GM19324 (cell line): ENCODE measurements around the gene LPCAT2.

Source experiments
- ATAC-seq: cut with Tn5 transposase; IDR thresholded peaks from one replicate; pipeline ENCODE4 v1.9.1; 2021; ENCODE audit warnings: mild to moderate bottlenecking, moderate library complexity; ENCODE audit not compliant: unreplicated experiment, low FRiP score

Gene LPCAT2

DNA sequence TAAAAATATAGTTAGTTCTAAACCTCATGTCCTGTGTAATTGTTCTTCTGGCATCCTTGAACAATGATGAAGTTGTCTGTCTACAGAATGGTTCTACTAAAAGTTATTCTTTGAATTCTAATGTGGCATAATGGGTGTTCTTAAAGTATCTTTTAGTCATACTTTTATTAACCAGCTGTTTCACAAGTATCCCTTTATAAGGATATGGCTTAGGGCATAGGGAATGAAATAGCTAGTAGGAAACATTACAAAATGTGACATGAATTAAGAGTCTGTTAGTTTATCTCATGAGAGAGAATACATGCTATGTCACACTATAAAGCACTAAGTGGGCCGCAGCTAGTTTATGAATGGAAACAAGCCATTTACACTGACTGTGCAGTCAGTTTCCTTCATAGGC is 31.3 kb downstream of the LPCAT2 start:
- no peak for ATAC-seq

DNA sequence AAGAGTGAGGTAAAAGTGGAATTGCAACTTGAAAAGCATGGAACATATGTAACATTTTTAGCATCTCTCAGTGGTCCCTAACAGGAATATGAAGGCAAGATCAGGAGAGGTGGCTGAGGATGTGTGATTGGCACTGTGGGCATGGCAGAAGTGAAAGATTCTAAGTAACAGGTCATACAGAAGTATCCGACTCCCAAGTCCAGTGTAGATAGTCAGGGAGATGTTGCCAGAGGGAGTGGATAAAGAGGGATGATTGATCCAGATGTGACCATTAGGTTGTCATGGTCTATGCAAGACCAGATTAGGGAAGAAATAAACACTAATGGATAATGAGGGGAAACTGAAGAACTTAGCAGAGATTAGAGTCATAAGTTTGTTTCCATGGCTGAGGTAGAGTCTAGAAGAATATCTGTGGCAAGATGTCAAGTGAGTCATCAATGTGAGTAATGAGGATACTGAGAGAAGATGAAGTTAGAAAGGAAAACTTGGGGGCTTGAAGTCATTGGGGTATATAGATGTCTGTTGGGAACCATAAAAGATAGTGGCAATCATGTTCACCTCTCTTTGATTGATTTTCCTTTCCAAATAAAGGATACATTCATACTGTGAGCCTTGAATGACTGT is 33.7 kb downstream of the LPCAT2 start:
- no peak for ATAC-seq

DNA sequence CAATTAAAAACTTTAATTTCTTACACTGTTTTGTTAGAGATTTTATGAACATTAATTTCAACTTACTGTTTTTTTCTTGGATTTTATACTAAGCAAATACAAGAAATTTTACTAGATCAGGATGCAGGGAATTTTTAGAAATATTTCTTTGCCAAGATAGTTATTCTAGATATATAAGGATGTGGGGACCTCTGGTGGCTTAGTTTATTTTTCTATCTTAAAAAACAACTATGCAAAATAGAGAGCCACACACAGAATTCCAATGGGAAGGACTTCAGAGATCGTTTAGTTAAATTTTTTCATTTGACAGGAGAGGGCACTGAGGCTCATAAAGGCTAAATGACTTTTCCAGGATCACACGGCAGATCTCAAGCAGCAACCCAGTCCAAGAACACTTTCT is 34.6 kb downstream of the LPCAT2 start:
- no peak for ATAC-seq

DNA sequence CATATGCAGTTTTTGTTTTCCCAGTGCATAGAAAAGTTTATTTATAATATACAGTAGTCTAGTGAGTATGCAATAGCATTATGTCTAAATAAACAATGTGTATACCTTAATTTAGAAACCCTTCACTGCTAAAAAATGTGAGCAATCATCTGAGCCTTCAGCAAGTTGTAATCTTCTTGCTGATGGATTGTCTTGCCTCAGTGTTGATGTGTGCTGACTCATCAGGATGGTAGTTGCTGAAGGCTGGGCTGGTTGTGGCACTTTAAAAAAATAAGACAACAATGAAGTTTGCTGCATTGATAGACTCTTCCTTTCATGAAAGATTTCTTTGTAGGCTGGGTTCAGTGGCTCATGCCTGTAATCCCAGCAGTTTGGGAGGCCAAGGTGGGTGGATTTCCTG is 43.7 kb downstream of the LPCAT2 start:
- ATAC-seq = no peak

DNA sequence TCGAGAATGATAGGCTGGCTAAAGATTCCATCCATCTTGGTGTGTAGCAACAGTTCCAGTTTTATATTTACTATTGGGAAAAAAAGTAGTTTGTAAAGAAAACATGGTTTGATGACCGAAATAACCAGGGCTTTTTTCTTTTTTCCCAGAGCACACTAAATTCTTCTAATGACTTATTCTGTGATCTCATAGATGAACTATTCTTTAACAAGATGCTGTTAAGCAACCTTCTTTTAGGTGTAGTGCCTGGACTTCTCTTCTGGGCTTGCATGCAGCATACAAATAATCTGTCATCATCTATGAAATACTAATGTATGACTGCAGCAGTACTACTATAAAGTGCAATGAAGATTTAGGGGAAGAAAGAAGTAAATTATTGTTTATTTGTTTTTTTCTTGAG is 46.6 kb downstream of the LPCAT2 start:
- ATAC-seq = no peak

DNA sequence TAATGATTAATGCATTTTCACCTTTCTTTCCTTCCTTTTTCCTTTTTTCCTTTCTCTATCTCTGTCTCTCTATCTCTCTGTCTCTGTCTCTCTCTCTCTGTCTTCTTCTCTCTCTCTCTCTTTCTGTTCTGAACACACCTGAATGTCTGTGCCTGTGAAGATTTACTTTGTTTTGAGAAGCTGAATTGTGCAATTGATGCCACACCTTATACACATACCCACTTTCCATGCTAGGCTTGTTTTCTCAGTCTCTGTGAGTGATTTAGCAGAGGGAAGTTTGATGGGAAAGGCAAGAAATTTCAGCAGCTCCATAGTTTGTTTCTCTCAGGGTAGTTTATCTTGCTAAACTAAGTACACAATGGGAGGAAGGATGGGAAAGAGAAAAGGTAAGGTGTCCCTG is 48.3 kb downstream of the LPCAT2 start:
- ATAC-seq = no peak

DNA sequence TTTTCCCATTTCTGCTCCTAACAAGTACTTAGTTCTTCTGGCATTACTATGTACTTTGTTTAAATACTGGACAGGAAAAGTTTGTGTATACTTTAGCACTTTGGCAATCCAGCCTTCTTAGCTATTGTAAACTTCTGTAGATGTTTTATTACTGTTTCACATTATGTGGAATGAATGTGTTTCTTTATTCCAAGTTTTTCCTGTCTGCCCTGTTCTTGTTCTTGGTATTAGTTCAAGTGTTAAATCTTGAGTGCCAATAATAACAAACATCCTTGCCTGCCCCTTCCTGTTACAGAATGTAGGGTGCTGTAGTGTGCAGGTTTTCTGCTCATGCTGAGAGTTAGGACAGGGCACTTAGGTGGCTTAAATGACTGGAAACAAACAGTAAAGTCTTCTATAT is 50.4 kb downstream of the LPCAT2 start:
- no peak for ATAC-seq

DNA sequence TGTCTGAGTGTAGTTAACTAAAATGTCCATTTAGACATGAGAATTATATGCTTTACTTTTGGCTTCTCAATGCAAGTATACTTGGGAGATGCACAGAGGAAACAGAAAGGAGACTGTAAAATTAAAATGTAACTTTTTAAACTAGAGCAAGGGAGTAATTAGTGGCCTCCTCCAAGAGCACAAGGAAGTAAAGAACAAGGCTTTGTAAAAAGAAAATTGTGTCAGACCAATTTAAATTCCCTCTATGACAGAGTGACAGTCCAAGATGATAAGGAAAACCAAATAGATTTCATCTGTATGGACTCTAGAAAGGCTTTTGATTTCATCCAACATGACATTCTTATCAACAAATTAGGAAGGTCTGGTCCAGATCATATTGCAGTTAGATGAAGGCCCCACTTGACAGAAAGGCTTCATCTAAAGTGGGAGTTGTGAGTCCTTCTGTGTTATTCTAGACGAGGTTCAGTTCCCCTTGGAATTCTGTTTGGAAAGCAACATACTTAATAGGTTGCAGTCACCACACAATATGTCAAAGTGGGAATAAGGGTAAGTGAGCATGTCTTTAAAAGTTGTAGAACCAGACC is 51.2 kb downstream of the LPCAT2 start:
- no peak for ATAC-seq

DNA sequence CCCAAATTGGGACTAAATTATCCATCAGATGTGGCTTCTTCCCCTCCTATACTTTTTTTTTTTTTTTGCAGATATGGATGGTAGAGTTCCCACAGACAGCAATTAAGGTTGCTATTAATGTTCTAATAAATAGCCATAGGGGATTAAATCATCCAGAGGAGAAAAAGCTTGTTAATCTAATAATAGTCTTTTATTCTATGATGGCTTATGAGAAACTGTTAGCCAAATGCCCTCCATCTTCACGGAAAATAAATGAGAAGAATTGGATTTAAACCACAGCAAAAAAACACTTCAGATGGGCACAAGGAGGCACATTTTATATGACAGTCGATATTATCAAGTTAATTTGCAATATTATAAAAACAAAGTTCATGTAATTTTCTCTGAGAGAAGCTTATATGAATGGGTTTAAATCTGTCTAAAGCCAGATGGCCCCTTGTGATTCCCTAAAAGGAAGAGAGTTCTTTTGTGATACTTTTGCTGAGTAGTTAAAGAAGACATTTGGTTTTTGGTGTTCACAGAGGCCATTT is 52.5 kb downstream of the LPCAT2 start:
- no peak for ATAC-seq

DNA sequence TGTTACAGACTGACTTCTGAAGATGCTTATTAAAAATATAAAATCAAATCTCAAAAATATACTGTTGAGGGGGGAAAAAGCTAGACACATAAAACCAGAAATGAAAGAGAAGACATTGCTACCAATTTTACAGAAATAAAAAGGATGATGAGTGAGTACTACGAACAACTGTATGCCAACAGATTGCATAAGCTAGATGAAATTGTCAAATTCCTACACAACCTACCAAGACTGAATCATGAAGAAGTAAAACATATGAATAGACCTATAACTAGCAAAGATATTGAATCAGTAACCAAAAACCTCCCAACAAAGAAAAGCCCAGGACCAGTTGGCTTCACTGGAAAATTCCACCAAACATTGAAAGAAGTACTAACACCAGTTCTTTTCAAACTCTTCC is 54.1 kb downstream of the LPCAT2 start:
- ATAC-seq = no peak

DNA sequence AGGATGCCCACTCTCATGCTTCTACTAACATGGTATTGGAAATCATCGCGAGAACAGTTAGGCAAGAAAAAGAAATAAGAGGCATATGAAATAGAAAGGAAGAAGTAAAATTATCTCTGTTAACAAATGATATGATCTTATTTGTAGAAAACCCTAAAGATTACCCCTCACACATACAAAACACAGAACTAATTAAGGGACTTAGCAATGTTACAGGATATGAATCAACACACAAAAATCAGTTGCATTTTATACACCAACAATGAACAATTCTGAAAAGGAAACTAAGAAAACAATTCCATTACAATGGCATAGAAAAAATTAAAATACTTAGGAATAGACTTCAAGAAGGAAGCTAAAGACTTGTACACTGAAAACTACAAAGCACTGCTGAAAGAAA is 54.9 kb downstream of the LPCAT2 start:
- no peak for ATAC-seq

DNA sequence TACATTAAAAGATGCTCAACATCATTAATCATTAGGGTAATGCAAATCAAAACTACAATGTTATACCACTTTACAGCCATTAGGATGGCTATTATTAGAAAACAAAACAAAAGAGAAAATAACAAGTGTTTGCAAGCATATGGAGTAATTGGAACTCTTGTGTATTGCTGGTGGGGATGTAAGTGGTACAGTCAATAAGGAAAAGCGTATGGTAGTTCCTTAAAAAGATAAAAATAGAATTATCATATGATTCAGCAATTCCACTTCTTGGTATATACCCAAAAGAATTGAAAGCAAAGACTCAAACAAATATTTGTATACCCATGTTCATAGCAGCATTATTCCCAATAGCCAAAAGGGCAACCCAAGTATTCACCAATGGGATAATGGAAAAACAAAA is 56.2 kb downstream of the LPCAT2 start:
- no peak for ATAC-seq

DNA sequence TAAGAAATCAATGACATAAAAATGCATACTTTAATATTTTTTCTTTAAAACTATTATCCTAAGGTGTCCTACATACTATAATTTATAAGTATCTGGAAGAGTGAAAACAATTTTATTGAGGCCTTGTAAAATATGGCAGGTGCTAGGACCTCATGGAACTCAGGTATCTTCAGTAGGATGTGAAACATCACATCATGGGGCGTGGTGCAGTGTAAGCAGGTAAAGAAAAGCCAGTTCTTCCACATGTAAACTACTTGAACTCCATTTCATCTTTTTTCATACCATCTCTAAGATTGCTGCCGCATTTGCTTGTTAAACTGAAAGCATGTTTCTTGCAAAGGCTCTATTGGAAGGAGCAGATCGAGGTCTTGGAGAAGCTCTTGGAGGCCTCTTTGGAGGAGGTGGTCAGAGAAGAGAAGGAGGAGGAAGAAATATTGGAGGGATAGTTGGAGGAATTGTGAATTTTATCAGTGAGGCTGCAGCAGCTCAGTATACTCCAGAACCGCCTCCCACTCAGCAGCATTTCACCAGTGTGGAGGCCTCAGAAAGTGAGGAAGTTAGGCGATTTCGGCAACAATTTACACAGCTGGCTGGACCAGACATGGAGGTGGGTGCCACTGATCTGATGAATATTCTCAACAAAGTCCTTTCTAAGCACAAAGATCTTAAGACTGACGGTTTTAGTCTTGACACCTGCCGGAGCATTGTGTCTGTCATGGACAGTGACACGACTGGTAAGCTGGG is 57.7 kb downstream of the LPCAT2 start, which contains the start of gene CAPNS2:
CAPNS2 (plus strand) TSS at position 253 of the 744 bp plus-strand sequence; CDS start at position 326, 73 bp downstream.
- ATAC-seq = no peak

DNA sequence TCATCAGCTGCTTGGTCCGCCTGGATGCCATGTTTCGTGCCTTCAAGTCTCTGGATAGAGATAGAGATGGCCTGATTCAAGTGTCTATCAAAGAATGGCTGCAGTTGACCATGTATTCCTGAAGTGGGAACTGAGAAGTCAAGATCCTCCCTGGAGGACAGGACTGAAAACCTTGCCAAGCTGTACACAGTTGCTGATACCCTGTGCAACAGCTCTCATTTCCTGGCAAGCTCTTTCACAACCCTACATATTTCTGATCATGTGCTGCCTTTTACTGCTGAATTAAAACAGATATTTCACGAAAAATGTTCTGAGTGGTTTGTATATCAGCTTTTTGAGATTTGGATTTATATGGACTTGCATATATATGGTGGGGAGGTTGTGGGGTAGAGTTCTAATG is 58.5 kb downstream of the LPCAT2 start:
- no peak for ATAC-seq

DNA sequence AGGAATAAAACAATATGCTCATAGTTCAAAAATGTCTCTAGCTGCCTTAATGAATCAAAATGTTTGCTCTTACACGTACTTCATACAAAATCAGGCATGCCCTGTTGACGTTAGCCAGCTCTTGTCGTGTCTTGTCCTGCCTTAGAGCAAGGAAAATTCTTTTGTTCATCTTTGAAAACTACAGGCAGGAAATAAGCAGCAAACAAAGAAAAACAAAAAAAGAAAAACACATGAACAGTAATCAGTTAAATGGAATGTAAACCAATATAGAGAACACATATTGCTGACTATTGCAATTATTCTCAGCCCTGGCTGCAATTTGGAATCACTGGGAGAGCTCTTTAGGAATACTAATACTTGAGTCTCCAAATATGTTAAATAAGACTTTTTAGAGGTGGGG is 59.3 kb downstream of the LPCAT2 start:
- ATAC-seq = no peak

DNA sequence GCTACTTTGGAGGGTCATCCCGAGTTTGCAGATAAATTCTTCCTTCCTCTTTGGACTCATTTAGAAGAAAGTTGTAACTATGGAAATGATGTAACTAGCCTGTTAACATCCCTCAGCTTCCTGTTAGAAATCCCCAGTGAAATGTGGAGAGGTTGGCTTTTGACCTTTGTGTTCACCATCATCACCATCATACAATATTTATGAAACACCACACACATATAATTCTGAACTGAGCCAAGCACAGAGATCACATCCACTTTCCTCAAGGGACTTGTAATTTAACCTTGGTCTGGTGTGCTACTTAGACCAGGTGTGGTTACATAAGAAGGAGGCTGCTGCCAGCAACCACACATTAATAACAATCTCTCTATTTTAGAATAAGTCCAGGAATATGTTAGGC is 60.2 kb downstream of the LPCAT2 start:
- ATAC-seq = no peak

DNA sequence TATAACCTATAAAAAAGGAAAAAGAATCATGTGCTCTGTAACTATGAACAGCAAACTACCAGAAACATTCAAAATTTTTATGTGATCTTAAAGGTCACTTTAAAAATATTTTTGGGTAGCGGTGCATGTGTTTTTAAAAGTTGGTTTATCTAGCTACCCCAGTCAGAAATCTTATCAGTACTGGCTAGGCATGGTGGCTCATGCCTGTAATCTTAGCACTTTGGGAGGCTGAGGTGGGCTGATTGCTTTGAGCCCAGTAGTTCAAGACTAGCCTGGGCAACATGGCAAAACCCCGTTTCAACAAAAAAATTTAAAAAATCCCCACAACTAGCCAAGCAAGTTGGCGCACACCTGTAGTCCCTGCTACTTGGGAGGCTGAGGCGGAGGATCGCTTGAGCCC is 61.3 kb downstream of the LPCAT2 start:
- ATAC-seq = no peak

DNA sequence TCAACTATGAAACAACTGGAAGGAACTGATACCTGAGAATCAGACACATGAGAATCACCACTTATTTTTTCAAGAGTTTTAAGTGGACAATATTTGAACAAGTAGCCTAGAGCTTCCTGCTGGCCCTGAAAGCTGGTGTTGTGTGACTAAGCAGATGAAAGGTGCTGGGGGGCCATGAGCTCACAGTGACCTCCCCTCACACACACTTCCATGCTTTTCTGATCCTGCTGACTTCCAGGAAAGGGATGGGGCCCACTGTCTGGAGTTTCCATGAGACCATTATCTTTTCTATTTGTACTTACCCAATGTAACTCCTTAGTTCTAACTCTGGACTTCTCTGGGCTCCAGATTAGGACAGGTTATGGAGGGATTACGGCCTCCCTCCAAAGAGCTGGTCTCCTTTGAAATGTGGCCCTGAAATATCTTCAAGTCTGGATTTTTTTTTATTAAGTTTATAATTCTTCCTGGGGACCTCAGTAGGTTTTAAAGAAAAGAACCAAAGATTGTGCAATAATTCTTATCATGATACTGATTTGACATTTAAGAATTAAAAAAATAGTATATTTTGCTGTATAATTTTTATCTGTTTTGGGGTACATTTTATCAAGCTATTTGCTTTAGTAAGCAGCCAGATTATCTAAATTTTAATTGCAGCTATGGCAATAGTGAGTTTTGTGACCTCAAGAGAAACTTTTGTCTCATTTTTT is 62.5 kb downstream of the LPCAT2 start:
- no peak for ATAC-seq

DNA sequence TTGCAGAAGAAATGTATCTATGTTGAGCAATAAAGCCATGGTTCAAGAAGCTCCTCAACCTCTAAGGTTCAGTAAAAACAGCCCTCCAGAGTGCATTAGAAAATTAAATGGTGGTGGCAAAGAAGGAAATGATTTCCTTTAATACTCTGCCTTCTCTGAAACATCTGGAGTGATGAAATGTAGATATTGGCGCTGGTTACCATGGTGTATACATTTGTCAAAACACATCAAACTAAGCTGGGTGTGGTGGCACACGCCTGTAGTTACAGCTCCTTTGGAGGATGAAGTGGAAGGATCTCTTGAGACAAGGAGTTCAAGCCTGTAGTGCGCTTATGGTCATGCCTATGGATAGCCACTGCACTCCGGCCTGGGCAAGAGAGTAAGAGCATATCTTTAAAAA is 63.6 kb downstream of the LPCAT2 start:
- ATAC-seq = no peak

DNA sequence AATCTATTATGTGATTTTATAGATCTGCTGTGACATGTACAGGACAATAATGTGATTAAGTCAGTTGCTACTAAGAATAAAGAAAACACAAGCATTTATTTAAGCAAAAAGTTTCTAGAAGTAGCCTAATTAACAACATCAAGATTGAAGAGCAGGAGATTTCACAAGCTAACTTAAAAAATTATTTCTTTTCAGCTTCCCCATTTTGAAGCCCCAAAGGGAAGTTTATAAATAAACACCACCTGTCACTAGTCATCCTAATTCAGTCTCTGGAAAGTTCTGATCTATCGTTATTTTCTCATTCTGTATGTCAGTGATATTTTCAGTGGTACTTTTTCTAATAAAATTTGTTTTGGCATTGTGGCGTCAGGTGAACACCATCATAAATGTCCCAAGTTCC is 65.9 kb downstream of the LPCAT2 start:
- no peak for ATAC-seq

DNA sequence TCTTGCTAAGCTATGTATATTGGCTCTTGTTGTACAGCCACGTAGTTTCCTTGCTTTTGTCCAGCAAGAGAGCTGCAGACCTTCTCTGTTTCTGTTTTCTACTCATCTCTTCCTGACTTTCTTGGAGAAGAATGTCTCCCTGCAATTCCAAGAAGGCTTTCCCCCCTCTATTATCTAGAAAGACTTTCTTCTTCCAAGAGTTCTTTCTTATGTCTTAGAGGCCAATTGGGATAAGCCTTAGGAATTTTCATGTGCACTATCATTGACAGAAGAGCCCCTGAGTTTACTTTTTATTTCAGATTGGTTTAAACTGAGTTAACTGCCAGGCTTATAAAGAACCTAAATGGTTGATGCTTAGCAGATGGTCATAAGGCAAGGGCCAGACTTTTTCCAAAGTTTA is 66.6 kb downstream of the LPCAT2 start:
- ATAC-seq = no peak
